ENCODE results near the gene CRACDL.
"Not testable (repeated sequence)": the region's sequence is repeated elsewhere in the genome, so short reads cannot be mapped to it uniquely, and the experiment has no call there.

The CRACDL gene

DNA sequence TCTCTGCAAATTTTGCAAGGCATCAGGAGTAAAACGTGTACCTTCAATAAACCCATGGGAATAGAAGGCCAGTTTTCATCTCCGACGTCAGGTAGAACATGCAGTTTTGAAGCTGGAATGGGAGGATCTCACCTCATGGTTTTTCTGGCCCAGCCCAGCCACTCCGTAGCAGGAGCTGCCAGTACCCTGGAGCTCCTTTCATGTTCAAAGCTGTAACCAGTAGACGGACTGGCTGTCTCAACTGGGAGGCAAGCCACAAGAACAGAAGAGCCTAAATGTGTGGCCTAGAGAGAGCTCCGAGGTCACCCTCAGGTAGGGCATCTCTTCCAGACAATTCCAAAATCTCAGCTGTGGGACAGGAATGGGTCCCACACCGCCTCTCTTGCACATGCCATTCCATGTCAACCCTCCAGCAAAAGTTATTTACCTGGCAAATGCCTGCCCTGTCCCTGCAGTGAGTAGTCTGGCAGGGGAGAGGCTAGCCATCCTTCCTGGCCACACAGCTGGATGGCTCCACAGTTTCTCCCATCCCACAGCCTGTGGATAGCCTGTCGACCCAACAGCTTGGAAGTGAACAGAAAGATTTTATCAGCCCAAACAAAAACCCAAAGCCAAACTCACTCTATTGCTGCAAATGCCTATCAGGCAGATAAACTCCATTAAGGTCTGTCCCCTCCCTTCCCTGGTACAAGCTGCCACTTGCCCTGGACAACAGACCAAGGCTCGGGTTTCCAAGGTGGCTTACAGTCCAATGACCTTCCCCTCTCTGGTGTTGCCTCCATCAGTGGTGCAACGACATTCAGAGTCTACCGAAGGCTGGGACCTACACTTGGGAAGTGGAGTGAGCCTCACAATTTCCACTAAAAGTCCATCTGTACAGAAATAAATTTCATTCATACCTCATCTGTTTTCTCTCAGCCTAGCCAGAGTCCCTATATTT lies 27.8 kb downstream of the CRACDL start:
- in situ Hi-C loops (cut with MboI; ENCODE audit: low sequenced_read_pairs) = no loop called here

GRCh38 chr2:98907385-98907784 lies 28.6 kb downstream of the CRACDL start:
- in situ Hi-C loops (cut with MboI; ENCODE audit: low sequenced_read_pairs) = no loop called here

GRCh38 chr2:98903767-98904485 lies 32.1 kb downstream of the CRACDL start:
- in situ Hi-C loops (cut with MboI; ENCODE audit: low sequenced_read_pairs) = no loop called here

GRCh38 chr2:98903064-98903355 lies 33.0 kb downstream of the CRACDL start:
- in situ Hi-C loops (cut with MboI; ENCODE audit: low sequenced_read_pairs) = no loop called here

DNA sequence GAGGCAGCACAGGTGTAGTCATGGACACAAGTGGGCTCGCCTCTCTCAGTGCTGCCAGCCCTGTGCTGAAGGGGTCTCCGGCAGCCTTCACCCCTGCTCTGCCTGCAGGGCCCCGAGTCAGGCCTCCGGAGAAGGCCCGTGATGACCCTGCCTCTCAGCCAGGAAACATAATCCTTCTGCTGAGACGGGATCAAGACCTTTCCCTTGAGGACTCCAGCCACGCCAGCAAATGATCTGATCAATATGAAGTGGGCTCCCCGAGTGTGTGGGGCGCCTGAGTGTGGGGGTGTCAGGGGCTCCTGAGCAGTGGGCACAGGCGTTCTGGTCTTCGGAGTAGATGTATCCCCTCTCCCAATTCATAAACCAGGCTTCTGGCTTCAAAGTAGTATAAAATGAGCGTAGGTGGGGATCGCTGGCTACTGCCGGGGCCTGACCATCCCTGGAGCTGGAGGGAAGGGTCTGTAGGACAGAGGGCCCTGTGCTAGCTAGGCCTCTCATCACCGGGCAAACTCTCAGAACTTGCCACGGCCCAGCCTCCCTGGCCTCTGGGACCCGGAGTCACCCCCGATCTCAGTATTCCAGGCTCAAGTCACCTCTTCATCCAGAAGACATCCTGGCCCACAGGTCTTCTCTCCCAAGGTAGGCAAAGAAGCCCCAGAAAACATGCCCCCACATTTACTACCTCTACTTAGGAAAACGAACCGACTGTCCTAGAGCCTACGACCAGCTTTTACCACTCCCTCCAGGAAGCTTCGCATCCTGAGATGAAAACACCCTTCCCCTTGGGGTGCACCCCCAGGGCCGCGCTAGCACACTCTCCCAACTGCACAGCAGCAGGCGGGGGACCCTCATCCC lies 33.6 kb downstream of the CRACDL start:
- in situ Hi-C loops (cut with MboI; ENCODE audit: low sequenced_read_pairs) = no loop called here

GRCh38 chr2:98901702-98902101 lies 34.3 kb downstream of the CRACDL start:
- in situ Hi-C loops (cut with MboI; ENCODE audit: low sequenced_read_pairs) = no loop called here

DNA sequence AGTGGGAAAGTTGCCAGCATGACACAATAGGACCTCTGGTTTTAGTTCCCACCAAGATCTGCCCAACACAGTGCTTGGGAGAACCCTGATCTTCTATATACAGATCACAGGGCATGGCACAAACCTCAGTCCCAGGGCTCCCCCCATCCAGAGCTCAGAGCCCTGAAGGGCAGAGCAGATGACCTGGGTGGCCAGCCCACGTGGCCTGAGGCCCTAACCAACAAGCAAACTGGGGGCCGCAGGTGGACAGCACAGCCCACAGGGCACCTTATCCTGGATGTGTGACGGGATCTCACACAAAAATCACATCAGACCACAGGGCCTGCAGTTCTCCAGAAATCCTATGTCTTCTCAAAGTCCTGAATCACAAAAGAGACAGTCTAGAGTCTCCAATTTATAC lies 34.7 kb downstream of the CRACDL start:
- in situ Hi-C loops (cut with MboI; ENCODE audit: low sequenced_read_pairs) = no loop called here

GRCh38 chr2:98900721-98901120 lies 35.3 kb downstream of the CRACDL start:
- in situ Hi-C loops (cut with MboI; ENCODE audit: low sequenced_read_pairs) = no loop called here

DNA sequence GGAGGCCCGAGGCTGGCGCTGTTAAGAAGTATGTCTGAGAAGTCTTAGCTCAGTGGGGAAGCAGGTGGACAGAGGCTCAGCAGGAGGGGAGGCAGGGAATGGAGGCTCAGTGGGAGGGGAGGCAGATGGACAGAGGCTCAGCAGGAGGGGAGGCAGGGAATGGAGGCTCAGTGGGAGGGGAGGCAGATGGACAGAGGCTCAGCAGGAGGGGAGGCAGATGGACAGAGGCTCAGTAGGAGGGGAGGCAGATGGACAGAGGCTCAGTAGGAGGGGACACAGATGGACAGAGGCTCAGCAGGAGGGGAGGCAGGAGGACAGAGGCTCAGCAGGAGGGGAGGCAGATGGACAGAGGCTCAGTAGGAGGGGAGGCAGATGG lies 36.3 kb downstream of the CRACDL start:
- in situ Hi-C loops (cut with MboI; ENCODE audit: low sequenced_read_pairs) = not testable (repeated sequence)

DNA sequence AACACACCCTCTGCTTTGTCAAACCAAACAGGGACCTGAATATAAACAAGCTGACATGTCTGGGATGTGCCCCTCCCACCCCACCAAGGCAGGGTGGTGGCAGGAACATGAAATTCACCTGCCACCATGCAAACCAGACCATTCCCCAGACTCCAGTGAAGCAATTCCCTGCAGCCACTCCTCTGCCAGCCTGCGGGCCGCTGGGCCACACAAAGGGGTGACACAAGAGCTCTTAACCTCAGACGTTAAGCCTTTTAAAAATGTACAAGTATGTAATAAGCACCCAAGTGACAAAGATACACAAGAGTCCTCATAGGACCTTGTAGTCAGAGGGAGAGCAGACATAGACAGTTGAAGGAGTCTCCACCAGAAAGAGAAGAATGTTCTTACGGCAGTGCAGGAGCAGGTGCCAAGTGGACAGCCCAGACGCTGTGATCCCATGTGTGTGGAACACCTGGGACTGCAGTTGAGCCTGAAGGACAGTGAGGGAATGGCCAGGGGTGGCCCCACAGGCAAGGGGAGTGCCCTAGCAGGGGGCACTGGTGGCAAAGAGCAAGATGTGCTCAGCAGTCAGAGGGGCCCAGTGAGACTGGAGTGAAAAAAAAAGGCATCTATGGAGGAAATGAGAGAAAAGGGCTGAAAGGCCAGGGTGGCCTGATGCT lies 36.9 kb downstream of the CRACDL start:
- in situ Hi-C loops (cut with MboI; ENCODE audit: low sequenced_read_pairs) = no loop called here

GRCh38 chr2:98898423-98898841 lies 37.6 kb downstream of the CRACDL start:
- in situ Hi-C loops (cut with MboI; ENCODE audit: low sequenced_read_pairs) = no loop called here

DNA sequence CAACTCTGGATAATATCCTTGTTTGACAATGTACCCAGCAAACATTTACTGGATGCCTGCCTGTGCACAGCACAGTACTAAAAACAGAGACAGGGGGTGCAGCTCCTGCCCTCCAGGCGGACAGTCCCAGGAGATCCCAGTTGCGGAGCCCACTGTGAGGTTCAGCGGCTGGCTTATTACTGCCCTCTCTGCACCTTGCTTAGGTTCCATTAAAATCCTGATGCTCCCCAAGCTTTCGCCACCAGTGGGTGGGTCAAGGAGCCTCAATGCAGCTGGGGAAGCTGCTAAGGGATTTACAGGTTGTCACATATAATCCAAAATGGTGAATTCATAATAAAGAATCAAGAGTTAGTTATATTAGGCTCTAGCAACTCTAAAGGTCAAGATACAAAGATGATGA lies 38.3 kb downstream of the CRACDL start:
- in situ Hi-C loops (cut with MboI; ENCODE audit: low sequenced_read_pairs) = no loop called here

DNA sequence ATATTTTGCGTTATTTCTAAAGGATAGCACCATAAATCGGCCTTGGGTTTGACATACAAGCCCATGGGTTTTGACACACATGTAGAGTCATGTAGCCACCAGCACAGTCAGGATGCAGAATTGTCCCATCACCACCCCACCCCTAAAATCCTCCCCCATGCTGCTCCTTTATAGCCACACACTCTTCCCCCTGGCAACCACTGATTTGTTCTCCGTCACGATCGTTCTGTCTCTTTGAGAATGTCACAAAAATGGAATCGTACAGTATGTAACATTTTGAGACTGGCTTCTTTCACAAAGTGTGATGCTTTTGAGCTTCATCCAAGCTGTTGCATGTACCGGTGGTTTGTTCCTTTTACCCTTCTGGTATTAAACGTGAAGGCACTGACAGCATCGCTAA lies 39.1 kb downstream of the CRACDL start:
- in situ Hi-C loops (cut with MboI; ENCODE audit: low sequenced_read_pairs) = no loop called here

DNA sequence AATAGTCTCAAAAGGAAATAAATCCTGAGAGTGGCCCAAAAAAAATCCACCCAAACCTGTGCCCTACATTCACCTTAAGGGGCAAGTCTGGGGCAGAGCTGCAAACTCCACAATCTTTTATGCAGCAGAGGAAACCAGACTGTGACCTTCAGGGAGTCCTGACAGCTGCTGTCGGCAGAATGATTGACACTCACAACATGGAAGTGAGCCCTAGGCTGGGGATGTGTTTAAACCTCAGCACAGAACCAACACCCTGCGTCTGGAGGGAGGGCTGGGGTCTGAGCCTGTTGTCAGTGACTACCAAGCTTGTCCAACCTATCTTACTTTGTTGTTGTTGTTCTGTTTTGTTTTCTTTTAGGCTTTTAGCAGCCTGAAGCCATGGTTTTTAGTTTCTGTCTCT lies 39.6 kb downstream of the CRACDL start:
- in situ Hi-C loops (cut with MboI; ENCODE audit: low sequenced_read_pairs) = no loop called here

GRCh38 chr2:98895901-98896300 lies 40.1 kb downstream of the CRACDL start:
- in situ Hi-C loops (cut with MboI; ENCODE audit: low sequenced_read_pairs) = no loop called here

DNA sequence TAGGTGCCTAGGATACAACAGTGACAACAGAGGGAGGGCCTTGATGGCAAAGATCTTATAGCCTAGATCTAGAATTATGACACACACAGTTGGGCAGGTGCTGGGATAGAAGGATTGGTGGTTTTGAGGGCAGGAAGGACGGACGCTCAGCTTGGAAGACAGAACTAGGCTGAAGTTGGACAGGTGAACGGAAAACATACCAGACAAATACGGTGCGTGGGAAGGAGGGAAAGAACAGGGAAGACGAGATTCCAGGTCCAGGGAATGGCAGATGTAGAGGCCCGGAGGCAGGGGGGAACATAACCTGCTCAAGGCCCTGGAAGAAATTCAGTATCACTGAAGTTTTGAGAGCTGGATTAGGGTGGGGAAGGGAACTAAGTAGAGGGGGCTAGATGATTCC lies 40.8 kb downstream of the CRACDL start:
- in situ Hi-C loops (cut with MboI; ENCODE audit: low sequenced_read_pairs) = no loop called here

DNA sequence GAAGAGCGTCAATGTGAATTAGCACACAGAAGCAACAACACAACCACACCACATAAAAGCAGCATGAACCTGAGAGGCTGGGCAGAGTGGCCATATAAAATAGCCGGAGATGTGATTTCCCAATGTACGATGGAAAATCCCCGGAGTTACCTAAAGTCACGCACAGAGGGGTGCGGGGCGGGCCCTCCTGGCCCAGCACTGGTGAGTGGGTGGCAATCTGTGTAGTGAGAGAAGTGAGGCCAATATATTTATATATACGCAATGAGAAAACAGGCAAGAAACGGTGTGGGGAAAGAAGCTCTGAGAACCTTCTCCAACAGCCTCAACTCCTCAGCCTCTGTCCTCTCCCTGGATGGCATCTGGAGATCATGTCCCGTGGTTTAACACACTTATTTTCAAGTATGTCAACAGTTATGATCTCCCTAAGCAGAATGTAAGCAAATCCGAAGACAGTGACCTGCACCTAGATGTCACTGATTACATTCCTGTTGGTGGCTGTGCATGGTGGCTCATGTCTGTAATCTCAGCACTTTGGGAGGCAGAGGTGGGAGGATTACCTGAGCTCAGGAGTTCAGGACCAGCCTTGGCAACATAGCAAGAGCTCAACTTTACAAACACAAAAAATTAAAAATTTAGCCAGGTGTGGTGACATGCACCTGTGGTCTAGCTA lies 41.6 kb downstream of the CRACDL start:
- in situ Hi-C loops (cut with MboI; ENCODE audit: low sequenced_read_pairs) = no loop called here

DNA sequence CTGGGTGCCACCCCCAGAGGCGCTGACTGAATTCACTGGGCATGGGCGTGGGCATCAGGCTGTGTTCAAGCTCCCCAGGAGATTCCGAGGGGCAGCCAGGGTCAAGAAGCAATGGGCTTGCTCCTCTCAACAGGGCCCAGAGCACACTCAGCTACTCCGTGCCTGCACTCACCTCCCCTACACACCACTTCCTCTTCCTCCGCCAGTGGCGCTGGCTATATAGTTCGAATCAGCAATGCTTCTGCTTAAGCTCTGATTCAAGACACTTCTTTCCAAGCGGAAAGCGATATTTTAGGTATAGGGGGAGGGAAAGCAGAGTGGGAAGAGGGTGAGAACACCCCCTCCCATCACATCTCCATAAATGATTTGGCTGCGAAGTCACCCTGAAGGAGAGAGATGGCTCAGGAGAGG lies 42.1 kb downstream of the CRACDL start:
- in situ Hi-C loops (cut with MboI; ENCODE audit: low sequenced_read_pairs) = no loop called here

DNA sequence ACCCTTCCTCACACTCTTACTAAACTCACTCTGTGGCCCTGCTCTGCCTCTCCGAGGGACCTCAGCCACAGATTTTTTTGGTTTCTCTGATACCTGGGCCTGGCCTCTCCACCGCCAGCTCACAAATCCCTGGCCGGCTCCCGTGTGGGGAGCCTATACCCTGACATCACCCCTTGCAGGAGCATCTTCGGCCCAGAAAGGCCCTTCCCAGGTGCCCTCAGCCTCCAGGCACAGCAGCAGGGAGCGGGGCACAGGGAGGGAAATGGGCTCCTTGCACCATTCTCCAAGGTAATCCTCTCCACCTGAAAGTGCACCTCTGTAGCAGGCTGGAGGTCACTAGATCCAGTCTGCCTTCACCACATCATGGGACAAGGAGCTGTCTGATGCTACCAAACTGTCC lies 43.2 kb downstream of the CRACDL start:
- in situ Hi-C loops (cut with MboI; ENCODE audit: low sequenced_read_pairs) = no loop called here

DNA sequence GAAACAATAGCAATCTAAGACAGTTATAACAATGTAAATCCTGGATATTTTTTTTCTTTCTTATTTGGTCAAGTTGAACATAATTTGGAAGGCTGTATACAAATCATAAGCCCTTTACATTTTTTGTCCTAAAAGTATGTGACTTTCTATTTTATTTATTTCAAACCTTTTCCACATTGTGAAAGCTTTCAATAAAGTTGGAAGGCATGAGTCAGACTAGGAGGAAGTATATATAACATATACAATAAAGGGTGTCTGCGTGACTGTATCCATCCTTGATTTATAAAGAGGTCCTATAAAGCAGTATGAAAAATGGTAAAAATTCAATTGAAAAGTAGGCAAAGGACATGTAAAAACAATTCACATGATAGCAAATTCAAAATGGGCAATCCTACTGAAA lies 44.4 kb downstream of the CRACDL start:
- in situ Hi-C loops (cut with MboI; ENCODE audit: low sequenced_read_pairs) = no loop called here
